NCI-H345 (cell line): ENCODE data around the gene FOXL1.

ENCODE experiments used
- DNase-seq: peaks from one replicate; lab custom pipeline; 2025; lab: John Stamatoyannopoulos, UW

FOXL1 gene

DNA sequence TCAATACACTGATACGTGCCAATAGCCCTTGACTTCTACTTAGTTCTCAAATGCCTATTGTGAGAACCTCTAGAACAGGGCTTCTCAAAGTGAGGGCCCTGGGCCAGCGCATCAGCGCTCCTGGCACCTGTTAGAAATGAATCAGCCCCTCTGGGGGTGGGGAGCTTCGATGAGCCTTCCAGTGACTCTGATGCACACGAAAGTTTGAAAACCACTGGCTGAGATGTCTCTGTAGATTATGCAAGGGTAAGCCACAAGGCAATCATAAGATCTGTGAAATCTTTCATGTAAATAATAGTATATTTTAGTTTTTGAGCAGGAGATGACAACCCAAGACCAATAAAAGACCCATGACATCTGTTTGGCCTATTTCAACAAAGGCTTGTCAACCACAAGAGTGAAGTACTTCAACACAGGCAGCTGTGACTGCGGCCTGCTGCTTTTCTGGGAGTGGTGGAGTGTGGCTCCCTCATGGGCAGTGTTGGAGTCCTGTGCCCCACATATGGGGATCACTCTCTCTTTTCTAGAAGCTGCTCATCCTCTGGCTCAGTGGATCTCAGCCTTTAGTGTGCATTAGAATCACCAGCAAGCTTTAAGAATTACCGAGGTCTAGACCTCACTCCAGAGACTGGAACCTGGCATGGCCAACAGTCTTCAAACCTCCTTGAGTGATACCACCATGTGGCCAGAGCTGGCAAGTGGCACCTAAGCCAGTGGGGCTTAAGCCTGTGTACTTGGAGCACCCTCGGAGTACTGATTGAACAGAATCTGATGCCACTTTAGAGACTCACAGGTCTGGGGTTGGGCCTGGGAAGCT is 29.1 kb upstream of the FOXL1 start:
- no peak for DNase-seq

DNA sequence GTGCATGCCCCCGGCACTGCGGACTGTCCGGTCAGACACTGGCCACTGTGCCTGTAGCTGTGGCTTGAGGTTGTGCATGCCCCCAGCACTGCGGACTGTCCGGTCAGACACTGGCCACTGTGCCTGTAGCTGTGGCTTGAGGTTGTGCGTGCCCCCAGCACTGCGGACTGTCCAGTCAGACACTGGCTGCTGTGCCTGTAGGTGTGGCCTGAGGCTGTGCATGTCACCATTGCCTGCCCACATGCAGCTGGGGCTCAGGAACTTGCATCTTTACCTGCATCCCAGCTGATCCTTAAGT is 28.5 kb upstream of the FOXL1 start:
- no peak for DNase-seq

DNA sequence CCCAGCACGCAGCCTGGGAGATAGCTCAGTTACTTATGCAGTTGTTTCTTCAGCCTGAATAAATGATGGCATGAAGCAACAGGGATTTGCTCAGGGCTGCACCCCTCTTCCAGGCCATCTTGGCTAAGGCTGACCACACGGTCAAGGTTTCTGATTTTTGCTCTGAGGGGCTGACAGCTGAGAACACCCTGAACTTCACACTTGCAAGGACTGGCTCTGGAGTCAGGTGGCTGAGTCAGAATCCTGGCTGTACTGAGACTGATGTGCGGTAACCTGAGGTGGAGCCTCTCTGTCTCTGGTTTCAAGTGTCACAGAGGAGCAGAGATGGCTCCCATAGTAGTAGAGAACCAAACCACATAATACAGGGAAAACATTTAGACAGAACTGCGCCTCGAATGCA is 28.1 kb upstream of the FOXL1 start:
- DNase-seq, result no peak

DNA sequence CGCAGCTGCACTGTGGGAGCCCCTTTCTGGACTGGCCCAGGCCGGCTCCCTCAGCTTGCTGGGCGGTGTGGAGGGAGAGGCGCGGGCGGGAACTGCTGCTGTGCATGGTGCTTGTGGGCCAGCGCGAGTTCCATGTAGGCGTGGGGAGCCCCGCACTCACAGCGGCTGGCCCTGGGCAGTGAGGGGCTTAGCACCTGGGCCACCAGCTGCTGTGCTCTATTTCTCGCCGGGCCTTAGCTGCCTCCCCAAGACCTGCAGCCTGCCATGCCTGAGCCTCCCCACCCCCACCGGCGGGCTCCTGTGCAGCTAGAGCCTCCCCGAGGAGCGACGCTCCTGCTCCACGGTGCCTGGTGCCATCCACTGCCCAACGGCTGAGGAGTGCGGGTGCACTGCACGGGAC is 25.0 kb upstream of the FOXL1 start:
- DNase-seq, result no peak

DNA sequence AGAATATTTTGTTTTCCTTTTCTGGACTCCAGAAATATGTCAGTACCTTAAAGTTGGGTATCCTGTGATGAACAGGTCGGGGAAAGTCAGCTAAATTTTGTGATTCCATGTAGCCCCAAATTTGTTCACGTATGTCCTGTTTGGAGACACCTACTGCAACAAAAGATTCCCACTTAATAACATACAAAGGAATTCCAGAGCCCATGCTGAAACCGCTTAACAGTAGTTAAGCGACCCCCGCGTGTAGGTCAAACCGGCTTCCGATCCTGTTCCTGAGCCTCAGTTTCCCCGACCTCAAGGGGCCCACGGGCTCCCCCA is 23.8 kb upstream of the FOXL1 start:
- no peak for DNase-seq

DNA sequence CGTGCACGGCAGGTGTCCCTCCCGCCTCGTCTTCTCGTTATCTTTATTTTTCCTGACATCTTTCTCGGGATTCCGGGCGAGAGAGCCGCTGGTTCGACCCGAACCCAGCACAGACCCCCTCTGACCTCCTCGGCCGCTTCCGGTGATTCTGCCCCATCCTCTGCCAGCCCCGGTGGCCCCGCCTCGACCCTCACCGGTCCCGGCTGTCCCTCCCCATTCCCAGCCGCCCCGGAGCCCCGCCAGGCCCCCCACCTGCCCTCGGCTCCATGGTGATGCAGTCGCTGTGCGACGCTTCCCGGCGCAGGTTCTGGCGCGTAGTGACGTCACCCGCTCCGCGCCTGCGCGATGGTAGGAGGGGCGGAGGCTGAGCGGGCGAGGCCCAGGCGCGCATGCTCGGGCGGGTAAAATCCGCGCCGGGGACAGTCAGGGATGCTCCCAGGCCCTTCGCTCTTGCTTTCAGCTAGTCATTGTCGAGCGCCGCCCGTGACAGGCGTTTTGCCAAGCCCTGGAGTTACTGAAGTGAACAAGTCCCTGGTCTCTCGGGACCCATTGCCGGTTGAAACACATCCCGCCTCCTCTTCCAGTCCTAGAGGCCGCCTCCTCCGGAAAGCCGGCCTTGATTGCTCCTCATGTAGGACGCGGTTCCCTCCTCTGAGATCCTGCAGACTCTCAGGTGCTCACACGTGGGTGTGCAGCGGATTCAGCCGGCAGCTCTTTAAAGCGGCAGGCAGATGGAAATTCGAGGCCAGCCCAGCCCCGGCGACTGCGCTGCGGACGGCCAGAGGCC is 23.2 kb upstream of the FOXL1 start, which contains the start of gene MTHFSD:
TSS of gene MTHFSD (minus strand) at position 319 of the 787 bp plus-strand sequence. CDS start at position 268, 51 bp downstream.
- DNase-seq, result peak; percentile 87

DNA sequence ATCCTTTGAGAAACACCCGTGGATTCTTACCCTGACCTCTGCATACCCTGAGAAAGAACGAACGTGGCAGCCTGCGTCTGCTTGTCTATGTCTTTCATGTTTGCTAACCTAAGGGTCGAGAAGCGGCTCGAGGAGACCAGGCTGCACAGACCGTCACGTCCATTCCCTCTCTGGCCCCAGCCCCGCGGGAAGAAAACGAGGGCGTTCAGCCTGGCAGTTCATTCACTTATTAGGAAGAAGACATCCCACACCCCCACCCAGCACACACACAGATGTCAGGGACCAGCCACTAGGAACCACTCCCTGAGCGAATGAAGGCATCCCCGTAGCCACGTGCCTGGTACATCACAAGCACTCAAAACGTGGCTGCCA is 22.7 kb upstream of the FOXL1 start:
- DNase-seq, result no peak

DNA sequence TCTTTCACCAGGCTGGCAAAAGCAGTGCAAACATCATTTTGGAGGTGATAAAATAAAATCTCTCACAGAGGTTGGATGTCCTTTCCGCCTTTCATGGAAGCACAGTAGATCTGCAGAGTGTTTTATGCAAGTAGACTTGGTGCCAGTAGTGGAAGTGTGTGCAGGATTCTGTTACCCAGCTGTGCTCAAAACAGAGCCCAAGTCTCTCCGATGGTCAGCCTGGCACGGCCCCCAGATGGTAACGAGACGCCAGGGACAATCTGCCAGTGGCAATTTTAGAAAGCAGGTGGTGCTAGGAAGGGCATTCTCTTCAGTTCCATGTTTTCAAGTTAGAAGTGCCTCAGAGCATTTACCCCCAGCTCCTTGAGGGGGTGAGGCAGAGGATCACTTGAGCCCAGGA is 21.8 kb upstream of the FOXL1 start:
- no peak for DNase-seq

DNA sequence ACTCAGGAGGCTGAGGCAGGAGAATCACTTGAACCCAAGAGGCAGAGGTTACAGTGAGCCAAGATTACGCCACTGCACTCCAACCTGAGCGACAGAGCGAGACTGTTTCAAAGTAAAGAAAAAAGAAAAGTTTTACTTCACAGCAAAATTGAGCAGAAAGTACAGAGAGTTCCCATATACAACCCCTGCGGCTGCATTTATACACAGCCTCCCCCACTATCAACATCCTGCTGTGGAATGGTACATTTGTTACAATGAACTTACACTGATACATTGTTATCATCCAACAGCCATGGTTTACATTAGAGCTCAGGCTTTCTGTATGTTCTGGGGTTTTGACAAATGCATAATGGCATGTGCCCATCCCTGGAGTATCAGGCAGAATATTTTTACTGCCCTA is 20.8 kb upstream of the FOXL1 start:
- DNase-seq, result no peak

DNA sequence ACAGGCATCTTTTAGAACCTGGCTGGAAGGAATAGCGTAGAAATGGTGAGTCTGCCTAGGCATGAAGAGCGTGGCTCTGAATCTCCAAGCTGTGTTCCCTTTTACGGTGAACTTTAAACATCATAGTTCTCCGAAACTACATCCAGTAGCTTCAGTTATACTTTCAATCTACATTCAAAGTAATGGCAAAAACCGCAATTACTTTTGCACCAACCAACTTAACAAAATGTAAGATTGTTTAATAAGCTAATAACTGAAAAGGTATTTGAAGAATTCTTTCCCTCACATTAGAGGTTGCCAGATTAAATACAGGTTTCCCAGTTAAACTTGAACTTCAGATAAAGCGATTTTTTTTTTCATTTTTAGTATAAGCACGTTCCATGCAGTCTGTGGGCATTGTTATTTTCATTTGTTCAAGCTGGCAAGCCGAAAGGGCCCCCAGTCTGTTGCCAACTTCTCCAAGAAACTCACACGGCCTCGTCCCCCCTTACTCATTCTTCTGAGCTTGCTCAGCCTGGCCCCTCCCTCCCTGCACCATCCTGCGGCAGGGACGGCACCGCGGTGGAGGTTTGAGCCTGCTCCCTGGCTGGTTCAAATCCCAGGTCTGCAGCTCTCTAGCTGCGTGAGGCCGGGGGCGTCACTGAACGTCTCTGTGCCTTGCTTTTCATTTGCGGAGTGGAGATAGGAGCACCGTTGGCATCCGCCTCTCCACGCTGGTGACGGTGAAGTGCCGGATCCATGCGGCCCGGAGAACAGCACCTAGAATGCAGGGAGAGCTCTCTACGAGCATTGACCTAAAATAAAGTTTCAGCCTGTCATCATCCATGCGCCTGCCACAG is 19.8 kb upstream of the FOXL1 start:
- no peak for DNase-seq

DNA sequence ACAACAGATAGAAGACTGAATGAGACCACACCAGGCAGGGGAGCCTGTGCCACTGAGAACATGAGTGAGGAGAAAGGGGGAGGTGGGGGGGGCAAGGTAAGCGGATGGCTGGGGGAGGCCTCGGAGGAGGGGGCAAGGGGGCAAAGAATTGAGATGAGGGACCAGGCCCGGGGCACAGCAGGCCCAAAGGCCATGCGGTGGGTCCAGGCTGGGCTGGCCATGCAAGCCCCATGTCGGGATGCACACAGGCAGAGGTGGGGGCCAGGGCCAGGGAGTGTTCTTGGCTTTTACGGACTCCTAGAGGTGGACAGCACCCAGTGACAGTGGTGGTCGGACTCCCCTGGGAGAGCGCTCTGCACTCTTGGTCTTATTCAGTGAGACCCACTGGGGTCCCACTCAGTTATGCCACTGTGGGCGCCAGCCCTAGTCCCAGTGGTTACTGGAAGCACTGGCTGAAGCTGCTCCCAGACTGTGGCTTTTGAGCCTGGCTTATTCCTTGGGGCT is 18.5 kb upstream of the FOXL1 start:
- DNase-seq, result no peak

DNA sequence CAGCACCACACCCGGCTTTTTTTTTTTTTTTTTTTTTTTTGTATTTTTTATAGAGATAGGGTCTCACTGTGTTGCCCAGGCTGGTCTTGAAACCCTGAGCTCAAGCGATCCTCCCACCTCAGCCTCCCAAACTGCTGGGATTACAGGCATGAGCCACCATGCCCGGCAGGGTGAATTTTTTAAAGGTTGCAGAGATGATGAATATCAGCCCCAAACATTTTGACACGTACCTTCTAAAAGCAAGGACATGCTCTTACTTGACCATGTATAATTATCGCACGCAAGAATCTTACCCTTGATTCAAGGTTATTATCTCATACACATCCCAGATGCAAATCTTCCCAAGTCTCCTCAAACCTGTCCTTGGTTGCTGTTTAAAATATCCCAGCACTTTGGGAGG is 16.0 kb upstream of the FOXL1 start:
- no peak for DNase-seq

DNA sequence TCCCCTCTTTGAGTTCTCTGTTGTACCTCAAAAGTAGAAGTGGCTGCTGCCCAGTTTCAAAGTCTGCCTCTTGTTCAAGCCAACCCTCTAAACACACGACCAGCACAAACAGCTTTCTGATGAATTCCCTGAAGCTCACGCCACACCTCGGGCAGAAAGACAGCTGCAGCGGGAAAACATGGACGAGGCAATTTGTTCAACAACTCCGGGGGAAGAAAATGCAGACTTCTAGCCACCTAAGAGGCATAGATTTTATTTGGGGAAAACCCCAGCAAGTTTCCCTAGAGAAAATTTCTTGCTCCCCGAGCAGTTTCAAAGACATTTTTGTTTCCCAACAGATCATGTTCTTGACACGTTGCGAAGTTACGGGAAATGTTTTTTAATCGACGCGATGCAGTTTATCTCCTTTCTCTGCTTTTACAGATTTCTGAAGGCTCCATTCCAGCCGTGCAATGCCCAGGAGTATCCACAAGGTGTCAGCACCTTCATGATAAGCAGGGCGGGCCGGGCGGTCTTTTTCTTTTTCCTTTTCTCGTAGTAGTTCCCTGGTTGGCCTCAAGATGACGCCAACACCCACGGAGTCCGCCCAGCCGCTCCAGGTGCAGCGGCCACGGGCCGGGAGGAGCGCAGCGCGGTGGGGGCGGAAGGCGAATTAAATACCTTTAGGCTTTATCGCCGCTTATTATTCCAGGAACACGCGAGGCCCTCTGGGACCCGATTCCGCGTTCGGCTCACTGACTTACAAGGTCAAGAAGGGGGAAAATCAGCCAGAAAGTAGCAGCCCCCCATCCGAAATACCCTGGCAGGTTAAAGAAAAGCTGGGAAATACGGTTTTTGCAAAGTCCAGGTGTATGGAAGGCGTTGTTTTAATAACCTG is 14.6 kb upstream of the FOXL1 start:
- peak; percentile 81 for DNase-seq

DNA sequence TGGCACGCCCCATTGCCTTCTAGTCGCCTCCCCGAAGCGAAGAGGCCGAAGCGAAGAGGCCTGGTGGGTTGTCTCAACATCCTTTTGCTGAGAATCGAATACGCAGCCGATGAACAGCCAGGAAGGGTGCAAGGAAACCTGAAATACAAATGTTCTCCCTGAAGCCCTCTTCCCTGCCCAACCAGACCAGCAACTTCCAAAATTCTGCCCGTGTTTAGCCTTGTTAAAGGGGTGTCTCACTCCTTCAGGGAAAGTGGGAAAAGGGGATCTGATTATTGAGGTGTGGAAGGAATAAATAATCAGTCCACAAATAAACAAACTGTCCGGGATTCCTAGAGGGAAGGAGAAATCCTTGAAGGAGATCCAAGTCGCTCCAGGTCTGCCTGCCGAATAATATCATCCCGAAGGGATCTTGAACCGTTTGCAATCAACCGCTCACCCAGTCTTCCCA is 13.1 kb upstream of the FOXL1 start:
- no peak for DNase-seq

DNA sequence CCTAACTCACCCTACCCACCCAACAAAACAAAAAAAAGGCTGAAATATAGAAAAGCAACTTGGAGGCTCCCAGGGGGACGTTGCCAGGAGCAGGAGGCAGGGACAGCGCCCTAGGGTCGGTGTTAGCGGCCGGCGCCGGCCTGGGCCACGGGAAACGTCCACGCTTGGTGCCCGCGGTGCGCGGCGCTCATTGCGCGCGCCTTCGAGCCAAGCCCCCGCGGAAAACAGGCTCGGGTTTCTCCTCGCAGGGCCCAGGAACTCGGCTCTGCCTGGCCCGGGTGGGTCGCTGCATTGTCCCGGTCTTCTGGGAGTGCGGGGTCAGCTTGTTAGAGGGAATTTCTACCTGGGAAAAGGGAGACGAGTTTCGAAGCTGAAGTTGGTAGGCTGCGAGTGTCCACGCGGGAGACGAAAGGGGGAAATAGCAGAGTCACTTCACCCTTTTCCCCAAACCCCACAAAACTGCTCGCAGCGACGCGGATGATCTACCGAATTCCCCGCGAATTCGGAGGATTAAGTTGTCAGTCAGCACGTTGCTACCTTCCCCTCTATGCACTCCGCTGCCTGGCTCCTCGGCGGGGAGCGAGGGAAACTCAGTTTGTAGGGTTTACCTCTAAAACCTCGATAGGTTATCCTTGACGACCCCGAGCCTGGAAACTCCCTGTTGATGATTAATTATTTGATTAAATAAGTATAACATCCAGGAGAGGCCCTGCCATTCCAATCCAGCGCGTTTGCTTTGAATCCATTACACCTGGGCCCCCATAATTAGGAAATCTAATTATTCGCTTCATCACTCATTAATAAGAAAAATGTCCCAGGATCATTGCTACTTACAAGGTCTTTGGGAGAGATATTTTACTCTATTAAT is 12.5 kb upstream of the FOXL1 start:
- DNase-seq, result no peak

DNA sequence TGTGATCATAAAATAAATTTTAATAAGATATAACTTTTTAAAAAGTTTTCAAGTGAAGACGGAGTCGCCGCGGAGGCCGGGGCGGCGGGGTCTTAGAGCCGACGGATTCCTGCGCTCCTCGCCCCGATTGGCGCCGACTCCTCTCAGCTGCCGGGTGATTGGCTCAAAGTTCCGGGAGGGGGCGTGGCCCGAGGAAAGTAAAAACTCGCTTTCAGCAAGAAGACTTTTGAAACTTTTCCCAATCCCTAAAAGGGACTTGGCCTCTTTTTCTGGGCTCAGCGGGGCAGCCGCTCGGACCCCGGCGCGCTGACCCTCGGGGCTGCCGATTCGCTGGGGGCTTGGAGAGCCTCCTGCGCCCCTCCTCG is 11.8 kb upstream of the FOXL1 start, which contains the start of gene FOXC2:
TSS of gene FOXC2 (plus strand) at position 229 of the 365 bp plus-strand sequence. CDS start 507 bp downstream, outside the sequence.
- DNase-seq, result no peak

DNA sequence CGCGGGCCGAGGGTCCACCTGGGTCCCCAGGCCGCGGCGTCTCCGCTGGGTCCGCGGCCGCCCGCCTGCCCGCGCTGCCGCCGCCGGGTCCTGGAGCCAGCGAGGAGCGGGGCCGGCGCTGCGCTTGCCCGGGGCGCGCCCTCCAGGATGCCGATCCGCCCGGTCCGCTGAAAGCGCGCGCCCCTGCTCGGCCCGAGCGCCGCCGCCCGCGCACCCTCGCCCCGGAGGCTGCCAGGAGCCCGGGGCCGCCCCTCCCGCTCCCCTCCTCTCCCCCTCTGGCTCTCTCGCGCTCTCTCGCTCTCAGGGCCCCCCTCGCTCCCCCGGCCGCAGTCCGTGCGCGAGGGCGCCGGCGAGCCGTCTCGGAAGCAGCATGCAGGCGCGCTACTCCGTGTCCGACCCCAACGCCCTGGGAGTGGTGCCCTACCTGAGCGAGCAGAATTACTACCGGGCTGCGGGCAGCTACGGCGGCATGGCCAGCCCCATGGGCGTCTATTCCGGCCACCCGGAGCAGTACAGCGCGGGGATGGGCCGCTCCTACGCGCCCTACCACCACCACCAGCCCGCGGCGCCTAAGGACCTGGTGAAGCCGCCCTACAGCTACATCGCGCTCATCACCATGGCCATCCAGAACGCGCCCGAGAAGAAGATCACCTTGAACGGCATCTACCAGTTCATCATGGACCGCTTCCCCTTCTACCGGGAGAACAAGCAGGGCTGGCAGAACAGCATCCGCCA is 11.2 kb upstream of the FOXL1 start:
- DNase-seq, result no peak

DNA sequence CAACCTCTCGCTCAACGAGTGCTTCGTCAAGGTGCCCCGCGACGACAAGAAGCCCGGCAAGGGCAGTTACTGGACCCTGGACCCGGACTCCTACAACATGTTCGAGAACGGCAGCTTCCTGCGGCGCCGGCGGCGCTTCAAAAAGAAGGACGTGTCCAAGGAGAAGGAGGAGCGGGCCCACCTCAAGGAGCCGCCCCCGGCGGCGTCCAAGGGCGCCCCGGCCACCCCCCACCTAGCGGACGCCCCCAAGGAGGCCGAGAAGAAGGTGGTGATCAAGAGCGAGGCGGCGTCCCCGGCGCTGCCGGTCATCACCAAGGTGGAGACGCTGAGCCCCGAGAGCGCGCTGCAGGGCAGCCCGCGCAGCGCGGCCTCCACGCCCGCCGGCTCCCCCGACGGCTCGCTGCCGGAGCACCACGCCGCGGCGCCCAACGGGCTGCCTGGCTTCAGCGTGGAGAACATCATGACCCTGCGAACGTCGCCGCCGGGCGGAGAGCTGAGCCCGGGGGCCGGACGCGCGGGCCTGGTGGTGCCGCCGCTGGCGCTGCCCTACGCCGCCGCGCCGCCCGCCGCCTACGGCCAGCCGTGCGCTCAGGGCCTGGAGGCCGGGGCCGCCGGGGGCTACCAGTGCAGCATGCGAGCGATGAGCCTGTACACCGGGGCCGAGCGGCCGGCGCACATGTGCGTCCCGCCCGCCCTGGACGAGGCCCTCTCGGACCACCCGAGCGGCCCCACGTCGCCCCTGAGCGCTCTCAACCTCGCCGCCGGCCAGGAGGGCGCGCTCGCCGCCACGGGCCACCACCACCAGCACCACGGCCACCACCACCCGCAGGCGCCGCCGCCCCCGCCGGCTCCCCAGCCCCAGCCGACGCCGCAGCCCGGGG is 10.4 kb upstream of the FOXL1 start:
- no peak for DNase-seq
